Caco-2 (cell line): ENCODE data around the gene SHMT2. TPM values are rescaled to one million over a fixed set of nuclear protein-coding genes. Genes with fewer than 3 reads are reported as not detected.

Experiments used
- BruUV-seq: library from RNA; stranded (reverse); fragments of 400-500 nt; replicated peaks from 2 replicates; lab custom pipeline; 2021; lab: Mats Ljungman, UMichigan
- CTCF ChIA-PET: fragments of 300-600 bp; sonication (Branson Sonifier 250); formaldehyde crosslinking; loops from one replicate; lab custom pipeline; 2022; ENCODE audit warnings: antibody characterized with exemption; lab: Charles Lee
- POLR2A ChIA-PET: fragments of 300-600 bp; sonication (Branson Sonifier 250); formaldehyde crosslinking; loops from one replicate; lab custom pipeline; 2022; ENCODE audit warnings: antibody characterized with exemption; lab: Charles Lee
- DNase-seq, 2 experiments: peaks; one replicate each; pipeline versions ENCODE4 v3.0.0 to v3.0.0-alpha.2; 2020 to 2022
- H3K27me3 ChIP-seq: replicated peaks from 2 replicates; pipeline ENCODE4 v1.6.0; 2011; ENCODE audit warnings: low read length; ENCODE audit not compliant: control insufficient read depth, insufficient read depth
- H3K36me3 ChIP-seq: 2 replicates; pipeline ENCODE4 v1.5.1; 2011; ENCODE audit warnings: low read length; ENCODE audit not compliant: control insufficient read depth, insufficient read depth
- H3K4me1 ChIP-seq: fragments of 250-450 bp; sonication (Bioruptor Pico); 2 replicates; pipeline ENCODE4 v1.5.1; 2020; ENCODE audit warnings: mild to moderate bottlenecking
- H3K4me3 ChIP-seq: 2 replicates; pipeline ENCODE4 v1.5.1; 2011; ENCODE audit warnings: low read depth, mild to moderate bottlenecking, control low read depth, low read length
- H3K9me3 ChIP-seq: fragments of 250-450 bp; sonication (Bioruptor Pico); 2 replicates; pipeline ENCODE4 v1.5.1; 2020; ENCODE audit warnings: mild to moderate bottlenecking, moderate library complexity
- H3K27ac Mint-ChIP-seq: one replicate; pipeline ENCODE4 v1.8.0; 2022; ENCODE audit warnings: mixed read lengths; ENCODE audit not compliant: unreplicated experiment
- H3K27me3 Mint-ChIP-seq: one replicate; pipeline ENCODE4 v1.8.0; 2022; ENCODE audit warnings: mixed read lengths; ENCODE audit not compliant: insufficient read depth, unreplicated experiment
- H3K36me3 Mint-ChIP-seq: one replicate; pipeline ENCODE4 v1.8.0; 2022; ENCODE audit warnings: mild to moderate bottlenecking, mixed read lengths; ENCODE audit not compliant: insufficient read depth, unreplicated experiment
- H3K4me1 Mint-ChIP-seq: one replicate; pipeline ENCODE4 v1.8.0; 2022; ENCODE audit warnings: low read depth, mixed read lengths; ENCODE audit not compliant: unreplicated experiment
- H3K4me3 Mint-ChIP-seq: one replicate; pipeline ENCODE4 v1.8.0; 2022; ENCODE audit warnings: mild to moderate bottlenecking, moderate library complexity, mixed read lengths; ENCODE audit not compliant: unreplicated experiment
- H3K9me3 Mint-ChIP-seq: one replicate; pipeline ENCODE4 v1.8.0; 2022; ENCODE audit warnings: mixed read lengths; ENCODE audit not compliant: unreplicated experiment
- intact Hi-C: fragments of 100-400 bp; cut with micrococcal nuclease; formaldehyde crosslinking; loops from one replicate; pipeline ENCODE4 v1.10.0; 2022; ENCODE audit not compliant: unreplicated experiment
- total RNA-seq: library from RNA; stranded (reverse); gene quantifications from 2 replicates; pipeline ENCODE4 v1.2.3, GENCODE V29; 2022
- TF ChIP-seq, protein P1 (sequence below), 2 experiments: fragments of 200-600 bp in 1 of 2; IDR thresholded peaks; 1 replicate in 1 of 2; 2 replicates in 1 of 2; pipeline versions ENCODE4 v1.5.1 to v1.8.0; 2011 to 2022; ENCODE audit warnings: antibody characterized with exemption in 1 of 2, control low read depth in 1 of 2, inconsistent platforms in 1 of 2, low read depth in 1 of 2, low read length in 1 of 2, mild to moderate bottlenecking in 1 of 2, moderate library complexity in 1 of 2; ENCODE audit not compliant: insufficient read depth in 1 of 2, severe bottlenecking in 1 of 2, unreplicated experiment in 1 of 2

Gene SHMT2
- total RNA-seq, 1 experiment from 2014 or later: 466 TPM

DNA sequence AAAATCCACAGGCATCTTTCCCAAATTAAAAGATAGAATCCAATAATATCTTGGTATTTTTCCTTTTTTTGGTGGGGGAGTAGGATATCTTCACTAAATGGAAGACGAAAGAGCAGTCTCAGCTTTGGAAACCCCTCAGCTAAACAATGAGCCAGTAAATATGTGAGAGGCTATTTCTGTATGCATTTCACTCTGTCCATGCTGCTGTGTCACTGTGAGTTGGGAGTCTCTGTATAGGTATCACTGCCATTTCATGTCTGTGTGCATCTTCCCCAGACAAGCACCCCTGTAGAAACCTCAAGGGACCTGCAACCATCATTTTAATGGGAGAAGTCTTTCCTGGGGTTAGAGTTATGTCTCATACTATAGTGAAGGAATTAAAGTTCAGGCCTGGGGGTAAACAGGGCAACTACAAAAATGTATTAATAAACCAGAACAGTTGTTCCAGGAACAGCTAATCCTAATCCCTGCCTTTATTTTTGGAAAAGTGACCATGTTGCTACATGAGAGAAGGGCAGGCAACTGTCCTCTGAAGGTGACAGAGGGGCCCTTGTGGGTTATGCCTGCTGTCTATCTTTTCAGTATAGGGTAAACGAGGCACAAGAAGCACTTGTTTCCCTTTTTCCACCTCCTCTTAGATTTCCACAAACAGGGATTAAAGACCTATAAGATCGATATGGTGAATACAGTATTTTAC, 32.8 kb downstream of the SHMT2 start:
- no peak overlapping the region for H3K27ac Mint-ChIP-seq
- no peak overlapping the region for H3K4me3 ChIP-seq
- H3K27me3 ChIP-seq: no peaks in the 10 kb centered on the region
- H3K4me1 ChIP-seq: no peaks in the 10 kb centered on the region
- POLR2A ChIA-PET: interaction anchor here (0.9 kb wide), 1 partner anchor 33 kb away, joined by 6 read pairs; the partner anchor contains the start of gene SHMT2
- no peak for DNase-seq
- no peaks in the 10 kb centered on the region for H3K27me3 Mint-ChIP-seq
- no peaks in the 10 kb centered on the region for H3K9me3 ChIP-seq
- intact Hi-C loops: no loop called here
- CTCF ChIA-PET: interaction anchor here (1.0 kb wide), 1 partner anchor 9 kb away, joined by 3 read pairs; no protein-coding TSS in a partner anchor
- TF ChIP-seq, protein P1, sequence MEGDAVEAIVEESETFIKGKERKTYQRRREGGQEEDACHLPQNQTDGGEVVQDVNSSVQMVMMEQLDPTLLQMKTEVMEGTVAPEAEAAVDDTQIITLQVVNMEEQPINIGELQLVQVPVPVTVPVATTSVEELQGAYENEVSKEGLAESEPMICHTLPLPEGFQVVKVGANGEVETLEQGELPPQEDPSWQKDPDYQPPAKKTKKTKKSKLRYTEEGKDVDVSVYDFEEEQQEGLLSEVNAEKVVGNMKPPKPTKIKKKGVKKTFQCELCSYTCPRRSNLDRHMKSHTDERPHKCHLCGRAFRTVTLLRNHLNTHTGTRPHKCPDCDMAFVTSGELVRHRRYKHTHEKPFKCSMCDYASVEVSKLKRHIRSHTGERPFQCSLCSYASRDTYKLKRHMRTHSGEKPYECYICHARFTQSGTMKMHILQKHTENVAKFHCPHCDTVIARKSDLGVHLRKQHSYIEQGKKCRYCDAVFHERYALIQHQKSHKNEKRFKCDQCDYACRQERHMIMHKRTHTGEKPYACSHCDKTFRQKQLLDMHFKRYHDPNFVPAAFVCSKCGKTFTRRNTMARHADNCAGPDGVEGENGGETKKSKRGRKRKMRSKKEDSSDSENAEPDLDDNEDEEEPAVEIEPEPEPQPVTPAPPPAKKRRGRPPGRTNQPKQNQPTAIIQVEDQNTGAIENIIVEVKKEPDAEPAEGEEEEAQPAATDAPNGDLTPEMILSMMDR (IDR thresholded peaks at IDR 0.05; ENCODE audit: insufficient read depth in 1 of 2, low read depth in 1 of 2, low read length in 1 of 2, severe bottlenecking in 1 of 2, unreplicated experiment in 1 of 2): no peak
- no peaks in the 10 kb centered on the region for H3K4me1 Mint-ChIP-seq
- BruUV-seq: no TSS peak
- no peaks in the 10 kb centered on the region for H3K9me3 Mint-ChIP-seq
- no peaks in the 10 kb centered on the region for H3K36me3 Mint-ChIP-seq
- H3K4me3 Mint-ChIP-seq: no peak overlapping the region
- H3K36me3 ChIP-seq: no peaks in the 10 kb centered on the region; the same call in 1 of the 2 replicates

DNA sequence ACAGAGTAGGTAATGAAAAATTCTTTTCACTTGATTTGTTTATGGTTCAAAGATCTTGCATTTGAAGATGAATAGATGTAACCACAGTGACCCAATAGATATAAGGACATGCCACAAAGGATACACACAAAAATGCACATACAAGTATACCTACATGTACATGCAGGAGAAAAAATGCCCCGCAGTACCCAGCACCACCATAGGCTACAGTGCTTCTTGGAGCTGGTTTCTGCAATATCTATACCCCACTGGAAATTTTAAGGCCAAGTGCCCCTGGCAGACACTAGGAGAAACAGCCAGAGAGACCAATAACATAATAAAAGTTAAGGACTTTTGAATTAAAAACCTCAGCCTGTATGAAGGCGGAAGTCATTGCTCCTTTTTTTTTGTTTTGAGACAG, 33.6 kb downstream of the SHMT2 start:
- intact Hi-C loops: loop anchor here (1.0 kb wide), 2 partner anchors 14 to 190 kb away; no protein-coding TSS in a partner anchor
- Histone ChIP-seq H3K4me1 (no peaks in the 10 kb centered on the region), H3K4me3 (no peak overlapping the region), H3K9me3 (no peaks in the 10 kb centered on the region), H3K36me3 (no peaks in the 10 kb centered on the region; the same call in 1 of the 2 replicates), H3K27me3 (no peaks in the 10 kb centered on the region)
- Mint-ChIP-seq H3K36me3 (no peaks in the 10 kb centered on the region), H3K27ac (no peak overlapping the region), H3K4me1 (no peaks in the 10 kb centered on the region), H3K27me3 (no peaks in the 10 kb centered on the region), H3K9me3 (no peaks in the 10 kb centered on the region), H3K4me3 (no peak overlapping the region)
- DNase-seq: no peak
- BruUV-seq: no TSS peak
- ChIA-PET CTCF (interaction anchor here (1.0 kb wide), 1 partner anchor 8 kb away, joined by 3 read pairs; no protein-coding TSS in a partner anchor), POLR2A (no interaction called here)
- TF ChIP-seq, protein P1 (IDR thresholded peaks at IDR 0.05; ENCODE audit: insufficient read depth in 1 of 2, low read depth in 1 of 2, low read length in 1 of 2, severe bottlenecking in 1 of 2, unreplicated experiment in 1 of 2): no peak

DNA sequence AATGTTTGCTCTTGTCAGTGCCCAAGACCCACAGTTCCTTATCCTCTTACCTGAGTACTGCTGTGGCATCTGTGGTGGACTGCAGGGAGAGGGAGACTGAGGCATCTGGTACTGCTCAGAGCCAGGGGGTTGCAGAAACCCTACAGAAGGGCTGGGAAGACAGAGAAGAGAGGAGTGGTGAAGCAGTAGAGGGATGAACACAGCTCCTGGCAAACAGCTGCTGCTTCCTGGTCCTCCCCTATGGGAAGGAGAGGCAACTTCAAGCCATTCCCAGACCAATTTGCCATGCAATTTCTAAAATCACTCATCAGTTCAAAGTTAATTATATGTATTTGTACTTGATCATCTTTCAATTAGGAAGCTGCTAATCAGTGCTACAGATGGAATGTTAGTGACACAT, 37.2 kb downstream of the SHMT2 start:
- H3K27me3 Mint-ChIP-seq: no peaks in the 10 kb centered on the region
- TF ChIP-seq, protein P1 (IDR thresholded peaks at IDR 0.05; ENCODE audit: insufficient read depth in 1 of 2, low read depth in 1 of 2, low read length in 1 of 2, severe bottlenecking in 1 of 2, unreplicated experiment in 1 of 2): no peak
- H3K36me3 Mint-ChIP-seq: no peaks in the 10 kb centered on the region
- CTCF ChIA-PET: interaction anchor here (1.6 kb wide), 1 partner anchor 24 kb away, joined by 11 read pairs; no protein-coding TSS in a partner anchor
- Histone ChIP-seq H3K4me1 (no peaks in the 10 kb centered on the region), H3K9me3 (no peaks in the 10 kb centered on the region), H3K27me3 (no peaks in the 10 kb centered on the region), H3K4me3 (no peak overlapping the region), H3K36me3 (no peaks in the 10 kb centered on the region)
- no peak overlapping the region for H3K27ac Mint-ChIP-seq
- H3K4me1 Mint-ChIP-seq: no peaks in the 10 kb centered on the region
- H3K9me3 Mint-ChIP-seq: no peaks in the 10 kb centered on the region
- POLR2A ChIA-PET: no interaction called here
- intact Hi-C loops: no loop called here
- no peak for DNase-seq
- BruUV-seq: no TSS peak
- H3K4me3 Mint-ChIP-seq: no peak overlapping the region
